Spleen (tissue), 11 donors: ENCODE results near the gene CA12. TPM values are rescaled to one million over a fixed set of nuclear protein-coding genes. Genes with fewer than 3 reads are reported as not detected.

Experiments used
- DNase-seq: peaks from one replicate; pipeline ENCODE4 v3.0.0-alpha.2; 2020
- H3K27ac ChIP-seq, 8 donors: fragments of 200-600 bp; sonication (generic) in 7 of 8; 1 replicate in 4 of 8; 2 replicates in 4 of 8; pipeline versions ENCODE4 v1.5.0 to v1.8.0; 2016 to 2021; ENCODE audit warnings: inconsistent platforms in 4 of 8, mild to moderate bottlenecking in 4 of 8, moderate library complexity in 1 of 8
- H3K27me3 ChIP-seq, 7 donors: fragments of 200-600 bp; sonication (generic) in 6 of 7; replicated peaks in 1 of 7; 1 replicate in 4 of 7; 2 replicates in 3 of 7; pipeline versions ENCODE4 v1.5.0 to v1.8.0; 2016 to 2021; ENCODE audit warnings: inconsistent platforms in 3 of 7, mild to moderate bottlenecking in 1 of 7
- H3K36me3 ChIP-seq, 6 donors: fragments of 200-600 bp; sonication (generic) in 5 of 6; 1 replicate in 4 of 6; 2 replicates in 2 of 6; pipeline versions ENCODE4 v1.5.0 to v1.8.0; 2016 to 2021; ENCODE audit warnings: inconsistent platforms in 2 of 6
- H3K4me1 ChIP-seq, 6 donors: fragments of 200-600 bp; sonication (generic) in 5 of 6; 1 replicate in 3 of 6; 2 replicates in 3 of 6; pipeline versions ENCODE4 v1.5.0 to v1.8.0; 2016 to 2021; ENCODE audit warnings: inconsistent platforms in 3 of 6
- H3K4me3 ChIP-seq, 8 donors: fragments of 200-600 bp; sonication (generic) in 7 of 8; 1 replicate in 4 of 8; 2 replicates in 4 of 8; pipeline versions ENCODE4 v1.5.0 to v1.8.0; 2016 to 2021; ENCODE audit warnings: inconsistent platforms in 4 of 8, mild to moderate bottlenecking in 4 of 8, moderate library complexity in 2 of 8
- H3K9me3 ChIP-seq, 8 donors: fragments of 200-600 bp; sonication (generic) in 7 of 8; 1 replicate in 4 of 8; 2 replicates in 4 of 8; pipeline versions ENCODE4 v1.5.0 to v1.8.0; 2016 to 2021; ENCODE audit warnings: inconsistent platforms in 4 of 8
- POLR2A ChIP-seq, 3 donors: fragments of 450-650 bp; IDR thresholded peaks; one replicate each; pipeline ENCODE4 v1.5.1; 2017; ENCODE audit warnings: antibody characterized with exemption in 3 of 3, mild to moderate bottlenecking in 1 of 3
- POLR2AphosphoS5 ChIP-seq, 3 donors: sonication (generic); formaldehyde crosslinking; IDR thresholded peaks; one replicate each; pipeline ENCODE4 v1.5.1; 2017; ENCODE audit warnings: antibody characterized with exemption in 3 of 3
- WGBS, 5 donors: extraction: QIAGEN DNeasy Blood & Tissue Kit in 3 of 5; methylation state at CpG; one replicate each; pipeline versions ENCODE4 v1.1.5 to v1.1.7; 2013 to 2018; 5-methylcytosine and 5-hydroxymethylcytosine counted together
- intact Hi-C: fragments of 100-400 bp; cut with DNase I; formaldehyde crosslinking; loops from one replicate; pipeline ENCODE4 v1.15.0; 2023; ENCODE audit warnings: low total_unique reads
- polyA plus RNA-seq, 3 donors: library from polyadenylated mRNA; stranded (reverse); fragments of 200-250 nt; gene quantifications; one replicate each; pipeline ENCODE4 v1.2.1, GENCODE V29; 2013
- total RNA-seq, 7 donors: library from RNA; depleted of rRNA in 3 of 7; stranded (reverse); fragments of >200 nt in 3 of 7; fragmentation: NEBNext Ultra II Directional in 4 of 7; extraction: Animal tissue kit (Norgen Biotek cat#: 25700) in 4 of 7; gene quantifications; one replicate each; pipeline versions ENCODE4 v1.1.0 to v1.2.1, GENCODE V29; 2016 to 2021
- TF ChIP-seq, protein P1 (sequence below), 11 experiments: fragments of 200-600 bp in 7 of 11; fragments of 450-650 bp in 4 of 11; sonication (generic) in 4 of 11; IDR thresholded peaks in 8 of 11; conservative IDR thresholded peaks in 3 of 11; 1 replicate in 7 of 11; 2 replicates in 4 of 11; pipeline versions ENCODE4 v1.4.0 to v1.8.0; 2016 to 2021; ENCODE audit warnings: antibody characterized with exemption in 11 of 11, inconsistent platforms in 4 of 11, mild to moderate bottlenecking in 1 of 11
- donor health status: healthy with polysubstance abuse.
- donor health status: DM: no; HTN: no; CAD: no; lungs with moderate emphysema.
- donor health status: DM: no; HTN: no; CAD: no.
- donor health status: Bipolar disorder and iron deficiency.
- donor health status: healthy.
- donor health status: DM: no; HTN: no; CAD: no.
- donor health status: DM: yes; HTN: yes; CAD: no.

The CA12 gene
- total and polyA plus RNA-seq, 10 donors: 0.02 to 3.3 (median 0.42) TPM

DNA sequence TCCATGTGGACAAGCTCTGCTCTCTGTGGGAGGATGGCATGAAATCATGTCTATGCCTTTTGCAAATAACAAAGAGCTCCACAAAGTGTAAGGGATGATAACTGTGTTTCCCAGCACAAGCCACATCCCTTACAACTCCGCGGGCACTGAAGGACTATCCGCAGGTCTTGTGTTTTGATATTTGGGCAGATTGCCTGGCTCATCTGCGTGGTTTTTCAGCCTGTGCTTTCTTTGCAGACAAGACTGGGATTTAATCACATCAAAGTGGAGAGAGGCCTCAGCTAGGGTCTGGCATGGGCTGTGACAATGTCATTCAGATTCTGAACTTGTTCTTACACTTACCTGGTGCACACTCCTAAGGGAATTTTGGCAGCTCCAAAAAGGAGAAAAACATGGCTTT is 30.2 kb upstream of the CA12 start:
- Histone ChIP-seq H3K27me3 (no peaks in the 10 kb centered on the region), H3K27ac (no peak overlapping the region), H3K4me1 (peaks cover 0 to 7% (median 0%) of the 10 kb centered on the region in 6 donors), H3K9me3 (no peaks in the 10 kb centered on the region), H3K4me3 (no peak overlapping the region), H3K36me3 (no peaks in the 10 kb centered on the region)
- 88 to 98% (median 93%) methylated on average over 4 of the region's 4 CpGs for WGBS, 5 donors
- intact Hi-C loops: no loop called here
- no peak for TF ChIP-seq POLR2AphosphoS5 (IDR thresholded peaks at IDR 0.05)
- TF ChIP-seq POLR2A (IDR thresholded peaks at IDR 0.05): no peak
- TF ChIP-seq, protein P1, sequence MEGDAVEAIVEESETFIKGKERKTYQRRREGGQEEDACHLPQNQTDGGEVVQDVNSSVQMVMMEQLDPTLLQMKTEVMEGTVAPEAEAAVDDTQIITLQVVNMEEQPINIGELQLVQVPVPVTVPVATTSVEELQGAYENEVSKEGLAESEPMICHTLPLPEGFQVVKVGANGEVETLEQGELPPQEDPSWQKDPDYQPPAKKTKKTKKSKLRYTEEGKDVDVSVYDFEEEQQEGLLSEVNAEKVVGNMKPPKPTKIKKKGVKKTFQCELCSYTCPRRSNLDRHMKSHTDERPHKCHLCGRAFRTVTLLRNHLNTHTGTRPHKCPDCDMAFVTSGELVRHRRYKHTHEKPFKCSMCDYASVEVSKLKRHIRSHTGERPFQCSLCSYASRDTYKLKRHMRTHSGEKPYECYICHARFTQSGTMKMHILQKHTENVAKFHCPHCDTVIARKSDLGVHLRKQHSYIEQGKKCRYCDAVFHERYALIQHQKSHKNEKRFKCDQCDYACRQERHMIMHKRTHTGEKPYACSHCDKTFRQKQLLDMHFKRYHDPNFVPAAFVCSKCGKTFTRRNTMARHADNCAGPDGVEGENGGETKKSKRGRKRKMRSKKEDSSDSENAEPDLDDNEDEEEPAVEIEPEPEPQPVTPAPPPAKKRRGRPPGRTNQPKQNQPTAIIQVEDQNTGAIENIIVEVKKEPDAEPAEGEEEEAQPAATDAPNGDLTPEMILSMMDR (IDR thresholded peaks at IDR 0.05 in 8 of 11, conservative IDR thresholded peaks at IDR 0.05 in 3 of 11): no peak
- no peak for DNase-seq

DNA sequence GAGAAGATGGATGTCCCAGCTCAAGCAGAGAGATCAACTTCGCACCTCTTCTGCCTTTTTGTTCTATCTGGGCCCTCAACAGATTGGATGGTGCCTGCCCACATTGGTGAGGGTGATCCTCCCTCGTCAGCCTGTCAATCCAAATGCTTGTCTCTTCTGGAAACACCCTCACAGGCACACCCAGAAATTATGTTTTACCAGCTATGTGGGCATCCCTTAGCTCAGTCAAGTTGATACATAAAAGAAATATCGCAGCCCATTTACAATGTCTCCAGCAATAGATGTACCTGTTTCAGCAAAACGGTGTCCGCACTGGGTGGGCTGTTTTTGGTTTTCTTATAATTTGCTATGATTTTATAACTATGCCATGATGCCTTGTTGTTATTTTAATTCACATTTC is 27.5 kb upstream of the CA12 start:
- no peaks in the 10 kb centered on the region for H3K9me3 ChIP-seq
- no peaks in the 10 kb centered on the region for H3K36me3 ChIP-seq
- no peak for DNase-seq
- 92 to 97% (median 95%) methylated on average over 5 of the region's 5 CpGs for WGBS, 5 donors
- intact Hi-C loops: loop anchor here (10.0 kb wide), 1 partner anchor 244 kb away; no protein-coding TSS in a partner anchor
- no peak overlapping the region for H3K4me3 ChIP-seq
- TF ChIP-seq POLR2A (IDR thresholded peaks at IDR 0.05) (no peak), POLR2AphosphoS5 (IDR thresholded peaks at IDR 0.05) (no peak)
- TF ChIP-seq, protein P1 (IDR thresholded peaks at IDR 0.05 in 8 of 11, conservative IDR thresholded peaks at IDR 0.05 in 3 of 11): no peak
- no peaks in the 10 kb centered on the region for H3K27me3 ChIP-seq
- H3K27ac ChIP-seq: no peak overlapping the region
- peaks cover 0 to 24% (median 7%) of the 10 kb centered on the region in 6 donors for H3K4me1 ChIP-seq

DNA sequence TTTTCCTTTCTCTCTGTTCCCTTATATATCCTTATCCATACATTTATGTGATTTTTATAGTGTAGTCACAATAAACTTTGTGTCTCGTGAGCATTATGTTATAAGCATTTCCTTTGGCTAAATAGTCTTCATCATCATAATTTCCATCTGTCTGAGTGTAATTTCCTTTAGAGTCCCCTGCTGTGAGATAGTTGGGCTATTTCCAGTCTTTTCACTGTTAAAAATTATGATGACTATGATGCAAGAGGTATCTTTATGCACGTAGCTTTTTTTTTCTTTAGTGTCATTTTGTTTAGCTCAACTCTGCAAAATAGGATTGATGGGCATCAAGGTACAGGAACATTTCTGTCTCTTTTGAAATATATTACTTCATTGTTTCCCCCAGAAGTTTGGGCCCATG is 26.9 kb upstream of the CA12 start:
- no peak for DNase-seq
- H3K36me3 ChIP-seq: no peaks in the 10 kb centered on the region
- H3K9me3 ChIP-seq: no peaks in the 10 kb centered on the region
- 41 to 67% (median 55%) methylated on average over 2 of the region's 2 CpGs for WGBS, 5 donors
- H3K4me3 ChIP-seq: no peak overlapping the region
- peaks cover 0 to 30% (median 8%) of the 10 kb centered on the region in 6 donors for H3K4me1 ChIP-seq
- H3K27ac ChIP-seq: no peak overlapping the region
- intact Hi-C loops: loop anchor here (10.0 kb wide), 1 partner anchor 244 kb away; no protein-coding TSS in a partner anchor
- TF ChIP-seq, protein P1 (IDR thresholded peaks at IDR 0.05 in 8 of 11, conservative IDR thresholded peaks at IDR 0.05 in 3 of 11): no peak
- H3K27me3 ChIP-seq: no peaks in the 10 kb centered on the region

DNA sequence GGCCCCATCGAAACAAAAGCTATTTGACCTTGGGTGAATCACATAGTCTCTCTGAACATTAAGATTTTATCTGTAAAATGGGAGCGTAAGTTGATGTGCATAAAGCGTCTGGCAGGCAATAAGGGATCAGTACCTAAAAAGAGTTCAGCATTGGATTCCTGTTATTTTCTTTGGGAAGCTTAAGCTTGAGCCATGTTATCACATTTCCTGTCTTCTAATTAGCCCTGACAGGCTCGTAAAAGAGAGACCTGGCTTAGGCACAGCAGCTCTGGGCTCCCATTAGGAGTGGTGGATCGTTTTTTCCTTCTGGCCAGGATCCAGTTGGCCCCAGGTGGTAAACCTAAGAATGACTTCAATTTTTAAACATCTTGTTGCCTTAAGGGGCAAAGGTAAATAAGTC is 26.0 kb upstream of the CA12 start:
- peaks cover 0 to 39% (median 10%) of the 10 kb centered on the region in 6 donors for H3K4me1 ChIP-seq
- H3K4me3 ChIP-seq: no peak overlapping the region
- no peaks in the 10 kb centered on the region for H3K27me3 ChIP-seq
- DNase-seq: no peak
- no peak for TF ChIP-seq POLR2AphosphoS5 (IDR thresholded peaks at IDR 0.05)
- TF ChIP-seq, protein P1 (IDR thresholded peaks at IDR 0.05 in 8 of 11, conservative IDR thresholded peaks at IDR 0.05 in 3 of 11): no peak
- no peak for TF ChIP-seq POLR2A (IDR thresholded peaks at IDR 0.05)
- H3K36me3 ChIP-seq: no peaks in the 10 kb centered on the region
- H3K27ac ChIP-seq: no peak overlapping the region
- no peaks in the 10 kb centered on the region for H3K9me3 ChIP-seq
- intact Hi-C loops: loop anchor here (10.0 kb wide), 1 partner anchor 243 kb away; no protein-coding TSS in a partner anchor
- 53 to 77% (median 71%) methylated on average over 5 of the region's 5 CpGs for WGBS, 5 donors
